Right kidney (tissue), 1 donor: ENCODE results near the gene NCAM2.
A peak's percentile ranks its signal among the peaks of the same experiment; 100 is the strongest.

ENCODE experiments used
- DNase-seq: peaks from one replicate; pipeline ENCODE4 v3.0.0-alpha.2; 2016

The NCAM2 gene

GRCh38 chr21:21177353-21177986 is 179.3 kb downstream of the NCAM2 start:
- no peak for DNase-seq

DNA sequence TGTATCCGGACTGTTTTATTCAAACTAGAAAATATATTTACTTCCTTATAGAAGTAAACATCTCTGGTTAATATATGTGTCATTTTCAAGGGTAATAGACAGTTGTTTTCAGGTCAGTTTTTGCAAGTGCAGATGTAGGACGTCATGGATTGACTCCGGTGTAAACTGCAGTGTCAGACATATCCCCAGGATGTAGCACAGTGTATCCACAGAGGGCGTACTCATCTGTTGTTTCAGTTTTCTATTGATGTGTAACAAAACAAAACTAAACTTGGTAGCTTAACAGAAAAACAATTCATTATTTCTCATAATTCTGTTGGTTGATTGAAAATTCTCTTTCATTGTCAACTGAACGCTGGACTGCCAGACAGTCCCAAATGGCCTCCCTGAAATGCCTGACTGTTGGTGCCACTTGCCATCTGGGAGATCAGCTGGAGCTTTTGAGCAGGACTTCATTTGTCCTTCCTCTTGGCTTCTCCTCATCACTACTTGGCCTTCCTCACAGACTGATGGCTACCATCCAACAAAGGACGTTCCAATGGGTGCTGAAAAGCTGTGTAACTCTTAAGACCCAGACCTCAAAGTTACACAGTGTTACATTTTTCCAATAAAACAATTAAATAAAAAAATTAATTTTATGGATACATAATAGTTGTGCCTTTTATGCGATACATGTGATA is 181.6 kb downstream of the NCAM2 start:
- no peak for DNase-seq

DNA sequence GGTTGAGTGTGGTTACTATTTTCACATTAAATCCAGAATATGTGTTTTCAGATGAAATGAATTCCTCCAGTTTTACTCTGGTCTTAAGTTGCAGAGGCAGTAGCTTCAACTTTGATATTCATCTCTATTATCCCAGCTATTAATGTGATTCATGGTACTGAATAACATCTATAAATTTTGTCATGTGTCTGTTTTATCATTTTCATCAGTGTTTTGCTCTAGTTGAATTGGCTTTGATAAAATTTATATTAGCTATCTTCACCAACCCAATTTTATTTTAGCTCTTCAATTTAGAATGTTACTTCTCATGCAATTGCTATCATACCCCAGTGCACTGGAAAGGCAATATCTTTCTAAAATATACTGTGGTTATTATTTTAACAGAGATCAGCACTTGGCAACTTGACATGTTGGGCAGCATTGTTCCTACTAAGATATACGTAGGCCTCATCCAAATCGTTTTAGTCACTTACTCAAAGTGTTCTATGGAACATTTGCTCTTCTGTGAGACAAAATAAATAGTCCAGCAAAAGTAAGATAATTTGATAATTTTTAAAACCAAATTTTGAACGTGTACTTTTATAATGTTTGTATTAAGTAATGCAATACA is 184.3 kb downstream of the NCAM2 start:
- no peak for DNase-seq

DNA sequence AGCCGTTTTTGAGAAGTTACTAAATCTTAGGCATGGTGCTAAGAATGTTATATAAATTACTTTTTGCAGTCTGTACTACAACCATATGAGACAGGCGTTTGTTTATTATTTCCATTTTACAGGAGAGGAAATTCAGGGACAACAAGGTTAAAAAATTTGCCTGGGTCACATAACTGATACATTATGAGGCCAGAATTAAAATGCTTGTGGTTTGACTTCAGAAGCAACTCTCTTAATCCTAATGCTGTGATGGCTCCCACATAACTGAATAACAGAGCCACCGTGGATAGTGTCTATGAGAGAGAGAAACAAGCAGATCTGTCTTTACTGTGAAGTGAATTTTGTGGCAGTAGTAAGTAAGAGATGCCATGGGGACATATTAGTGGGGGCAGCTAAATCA is 184.9 kb downstream of the NCAM2 start:
- no peak for DNase-seq

DNA sequence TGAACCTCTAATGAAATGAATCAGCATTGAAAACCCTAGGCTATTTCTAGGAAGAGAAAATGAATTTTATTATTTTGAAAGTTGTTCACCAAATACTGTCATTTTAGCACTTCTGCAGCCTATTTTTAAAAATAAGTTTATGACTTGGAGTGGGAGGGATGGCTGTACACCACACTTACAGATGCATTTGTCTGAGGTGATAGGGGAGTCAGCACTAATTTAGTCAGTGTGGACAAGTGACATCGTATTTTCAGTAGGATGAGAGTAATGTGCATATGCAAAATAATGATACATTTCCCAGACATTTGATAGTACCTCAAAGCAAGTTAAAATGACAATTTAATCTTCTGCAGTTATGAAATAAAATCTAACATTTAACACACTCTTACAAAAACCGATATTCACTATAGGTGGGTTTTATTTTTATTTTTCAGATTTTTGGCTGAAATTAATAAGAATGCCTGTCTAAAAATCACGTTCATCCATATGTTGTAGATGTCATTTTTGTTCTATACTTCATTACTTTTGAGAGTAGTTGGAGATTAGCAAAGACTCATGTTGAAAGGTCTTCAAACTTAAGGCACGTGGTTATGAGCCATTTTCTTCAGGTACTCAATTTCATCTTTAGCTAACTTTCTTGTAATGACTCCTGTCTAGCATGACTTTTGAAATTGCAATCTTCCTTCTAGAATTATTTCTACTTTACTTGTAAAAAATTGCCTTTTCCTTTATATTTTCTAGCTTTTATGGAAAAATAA is 186.7 kb downstream of the NCAM2 start:
- DNase-seq: no peak

GRCh38 chr21:21187579-21187978 is 189.4 kb downstream of the NCAM2 start:
- no peak for DNase-seq

DNA sequence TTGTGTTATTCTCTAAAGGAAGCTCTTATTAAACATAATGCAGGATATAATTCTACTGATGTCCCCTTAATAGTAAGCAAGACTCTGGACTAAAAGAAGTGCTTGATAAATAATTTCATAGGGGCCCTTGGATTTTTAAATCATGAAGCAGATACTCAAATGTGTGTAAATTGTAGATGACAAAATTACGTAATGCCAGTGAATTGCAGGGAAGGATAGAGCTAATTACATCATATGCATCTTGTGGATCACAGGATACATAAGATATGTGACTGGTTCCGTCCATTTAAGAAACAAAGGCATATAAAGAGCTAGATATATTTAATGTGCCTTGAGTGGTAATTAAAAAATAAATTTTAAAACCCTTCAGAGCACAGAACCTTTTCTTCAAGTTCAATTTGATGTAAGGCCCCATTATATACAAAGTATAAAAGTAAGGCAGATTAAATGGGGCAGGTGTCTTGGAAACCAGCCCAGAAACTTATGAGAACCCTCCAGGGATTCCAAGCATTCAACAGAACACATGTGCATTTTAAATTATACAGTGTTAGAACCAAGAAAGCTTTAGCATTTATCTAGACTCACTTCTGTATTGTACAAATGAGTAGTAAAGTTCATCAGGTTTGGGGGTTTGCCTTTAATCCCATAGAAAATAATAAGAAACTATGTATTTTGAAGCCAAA is 190.4 kb downstream of the NCAM2 start:
- no peak for DNase-seq

DNA sequence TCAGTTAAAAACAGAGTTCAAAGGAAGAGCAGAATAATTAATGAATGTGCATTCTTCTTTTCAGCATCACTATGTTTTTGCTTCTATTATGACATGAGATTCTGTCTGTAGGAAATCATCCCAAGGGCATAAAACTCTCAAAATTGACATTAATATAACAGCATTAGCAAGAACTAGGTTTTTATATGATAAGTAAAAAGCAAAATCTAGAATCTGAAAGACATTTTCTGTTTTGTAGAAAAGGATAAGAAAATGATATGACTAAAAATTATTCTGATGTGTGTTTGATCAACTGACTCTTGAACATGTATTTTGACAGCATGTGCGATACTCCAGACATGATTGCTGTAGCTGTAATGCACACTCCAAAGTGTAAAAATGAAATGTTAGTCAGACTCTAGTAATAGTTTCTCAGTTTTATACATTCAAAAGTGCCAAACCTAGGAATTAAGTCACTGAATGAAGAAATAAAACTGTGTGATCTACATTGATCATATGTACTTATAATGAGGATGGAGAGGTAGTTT is 197.3 kb downstream of the NCAM2 start:
- DNase-seq: no peak

DNA sequence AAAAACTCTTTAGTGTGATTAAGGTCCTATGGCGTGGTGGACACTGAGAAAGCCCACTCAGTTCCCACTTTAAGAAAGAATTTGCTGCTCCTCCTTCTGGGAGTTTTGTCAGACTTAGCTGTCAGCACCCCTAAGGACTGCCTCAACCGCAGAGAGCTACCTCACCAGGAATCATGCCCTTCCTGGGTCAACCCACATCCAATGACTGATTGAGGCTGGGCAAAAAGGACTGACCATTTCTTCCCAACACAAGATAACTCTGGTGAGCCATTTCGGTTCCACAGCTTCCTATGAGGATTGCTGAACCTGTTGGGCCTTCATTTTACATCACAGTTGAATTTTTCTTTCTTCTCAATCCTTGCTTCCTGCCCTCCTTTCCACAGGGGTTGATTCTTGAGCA is 197.9 kb downstream of the NCAM2 start:
- no peak for DNase-seq

DNA sequence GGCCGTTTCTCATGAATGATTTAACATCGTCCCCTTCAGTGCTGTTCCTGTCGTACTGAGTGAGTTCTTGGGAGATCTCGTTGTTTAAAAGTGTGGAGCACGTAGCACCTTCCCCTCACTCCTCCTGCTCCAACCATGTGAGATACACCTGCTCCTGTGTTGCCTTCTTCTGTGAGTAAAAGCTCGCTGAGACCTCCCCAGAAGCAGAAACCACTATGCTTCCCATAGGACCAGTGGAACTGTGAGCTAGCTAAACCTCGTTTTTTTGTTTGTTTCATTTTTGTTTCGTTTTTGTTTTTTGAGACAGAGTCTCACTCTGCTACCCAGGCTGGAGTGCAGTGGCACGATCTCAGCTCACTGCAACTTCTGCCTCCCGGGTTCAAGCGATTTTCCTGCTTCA is 198.6 kb downstream of the NCAM2 start:
- DNase-seq: no peak

DNA sequence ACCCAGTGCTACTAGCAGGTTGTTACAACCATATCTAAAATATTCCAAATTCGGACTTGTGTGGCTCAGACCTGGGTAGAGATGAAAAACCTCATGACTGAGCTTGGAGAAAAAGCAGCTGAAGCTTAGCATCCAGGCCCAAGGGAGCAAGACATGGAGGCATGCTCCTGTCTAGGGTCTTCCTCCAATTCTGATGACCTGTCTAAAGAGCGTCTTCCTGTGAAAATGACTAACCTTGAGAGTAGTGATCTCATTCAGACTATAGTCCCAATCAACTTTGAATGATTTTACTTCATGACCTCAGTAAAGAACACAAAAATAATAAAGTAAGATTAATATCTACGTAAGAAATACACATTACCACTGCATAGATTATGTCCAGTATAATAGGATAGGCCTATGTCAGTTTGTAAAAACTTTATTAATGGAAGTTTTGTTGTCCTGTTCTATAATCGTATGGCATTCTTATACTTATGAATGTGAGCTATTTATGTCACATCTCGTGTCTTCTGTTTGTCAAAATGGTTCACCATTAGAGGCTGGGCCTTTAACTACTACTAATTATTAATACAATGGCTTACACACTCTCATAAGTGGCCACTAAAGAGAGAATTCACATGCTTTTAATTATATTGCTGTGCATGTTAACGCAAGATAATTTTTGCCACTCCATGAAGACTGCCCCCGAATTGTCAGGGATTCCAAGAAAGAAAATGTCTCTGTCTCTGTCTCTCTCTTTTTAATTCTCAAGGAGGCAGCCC is 201.3 kb downstream of the NCAM2 start:
- no peak for DNase-seq

DNA sequence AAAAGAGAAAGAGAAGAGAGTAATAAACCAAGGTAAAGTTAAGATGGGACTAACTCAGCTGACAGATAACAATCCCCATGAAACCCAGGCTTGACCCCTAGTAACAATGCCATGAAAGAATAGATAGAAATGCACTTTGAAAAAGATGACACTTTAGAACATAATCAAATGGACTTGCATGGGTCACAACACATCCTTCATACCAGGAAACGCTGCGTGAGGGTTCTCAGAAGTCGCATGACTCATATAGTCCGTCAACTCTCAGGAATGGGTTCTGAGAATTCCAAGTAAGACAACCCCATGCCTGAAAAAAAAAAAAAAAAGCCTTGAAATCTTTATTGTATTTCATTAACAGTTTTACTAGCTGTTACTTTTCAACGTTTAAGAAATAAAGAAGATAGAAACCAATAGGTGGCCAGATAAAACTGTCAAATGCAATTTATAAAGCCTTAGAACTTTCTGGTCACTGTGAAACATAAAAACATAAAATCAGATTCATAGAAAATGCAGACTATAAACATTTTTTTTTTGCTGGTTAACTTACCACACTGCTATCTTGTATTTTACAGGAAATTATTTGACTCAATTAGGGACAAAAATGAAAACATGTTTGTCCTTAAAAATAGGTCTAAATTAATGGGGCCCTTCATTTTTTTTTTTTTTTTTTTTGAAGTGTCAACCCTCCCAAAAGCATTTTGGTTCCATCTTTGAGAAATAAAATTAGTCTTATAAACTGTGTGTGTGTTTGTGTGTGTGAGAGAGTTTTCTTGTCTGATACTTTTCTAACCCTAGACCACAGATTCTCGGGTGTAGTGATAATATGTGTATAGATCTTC is 202.1 kb downstream of the NCAM2 start:
- DNase-seq: no peak

DNA sequence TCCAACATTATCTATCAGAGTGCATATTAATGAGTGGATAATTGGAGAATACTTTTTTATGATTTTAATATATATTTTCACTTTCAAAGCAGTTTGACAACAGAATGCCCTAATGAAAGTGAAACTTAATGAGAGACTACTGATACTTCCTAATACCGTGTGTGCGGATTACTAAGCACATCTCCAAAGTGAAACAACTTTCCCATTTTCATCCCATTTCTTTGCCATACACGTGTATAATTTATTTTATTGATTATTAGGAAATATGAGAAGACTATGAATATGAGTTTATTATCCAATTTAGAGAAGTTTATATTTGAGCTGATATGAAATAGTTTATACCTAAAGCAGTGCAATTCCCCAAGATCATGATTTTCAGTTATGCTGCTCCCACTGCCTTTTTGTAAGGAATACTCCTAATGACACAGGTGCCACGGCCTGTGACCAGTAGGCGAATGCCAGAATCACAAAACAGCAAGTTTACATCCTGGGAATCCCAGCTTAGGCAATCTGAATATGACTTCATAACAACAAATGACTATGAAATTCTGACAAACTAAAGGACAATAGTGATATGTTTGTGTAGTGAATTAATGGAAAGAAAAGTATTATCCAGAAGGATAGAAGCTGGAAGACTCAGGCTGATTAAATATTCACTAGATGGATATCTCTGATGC is 202.9 kb downstream of the NCAM2 start:
- DNase-seq: no peak

DNA sequence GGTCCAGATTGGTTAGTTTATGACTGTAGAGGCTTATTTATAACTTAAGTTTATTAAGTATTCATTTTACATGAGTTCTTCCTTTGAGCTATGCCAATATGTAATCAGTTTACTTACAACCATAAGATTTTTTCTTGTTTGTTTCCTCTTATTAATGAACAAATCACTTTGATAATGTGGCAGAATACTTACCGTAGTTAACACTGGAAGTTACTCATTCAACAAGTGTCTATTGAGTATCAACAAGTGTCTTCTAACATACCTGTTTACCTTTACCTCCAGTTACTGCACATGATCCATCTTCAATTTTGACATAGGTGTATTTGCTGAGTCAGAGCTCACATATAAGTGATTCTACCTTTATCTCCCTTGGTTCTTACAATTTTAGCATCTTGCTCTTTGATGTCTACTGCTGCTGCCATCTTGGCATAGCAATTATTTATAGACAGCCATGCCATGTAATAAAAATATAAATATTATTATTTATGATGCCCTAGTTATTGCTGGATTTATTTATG is 205.7 kb downstream of the NCAM2 start:
- no peak for DNase-seq

GRCh38 chr21:21204366-21204996 is 206.3 kb downstream of the NCAM2 start:
- DNase-seq: no peak

DNA sequence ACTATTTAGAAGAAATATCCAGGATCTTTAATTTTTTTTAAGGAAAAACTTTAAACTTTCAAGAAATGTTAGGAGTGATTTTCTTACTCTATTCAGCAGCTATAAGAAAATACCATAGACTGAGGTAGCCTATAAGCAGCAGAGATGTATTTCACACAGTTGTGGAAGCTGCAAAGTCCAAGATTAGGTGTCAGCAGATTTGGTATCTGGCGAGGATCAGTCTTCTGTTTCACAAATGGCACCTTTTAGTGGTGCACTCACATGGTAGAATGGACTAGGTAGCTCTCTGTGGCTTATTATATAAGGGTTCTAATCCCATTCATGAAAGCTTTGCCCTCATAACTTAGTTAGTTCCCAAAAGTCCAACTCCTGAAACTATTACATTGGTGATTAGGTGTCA is 207.4 kb downstream of the NCAM2 start:
- DNase-seq: no peak

- peak; percentile 1 for DNase-seq
These were observed 212.3 kb downstream of the NCAM2 start for GRCh38 chr21:21210552-21210951.

- no peak for DNase-seq
These were observed 215.1 kb downstream of the NCAM2 start for GRCh38 chr21:21213297-21213696.

GRCh38 chr21:21216047-21216446 is 217.8 kb downstream of the NCAM2 start:
- no peak for DNase-seq
